Measurements from ENCODE around the gene STAG1. TPM values are rescaled to one million over a fixed set of nuclear protein-coding genes. Genes with fewer than 3 reads are reported as not detected.

Gene STAG1
- polyA plus RNA-seq, 1 experiment, result 30.1 TPM

DNA sequence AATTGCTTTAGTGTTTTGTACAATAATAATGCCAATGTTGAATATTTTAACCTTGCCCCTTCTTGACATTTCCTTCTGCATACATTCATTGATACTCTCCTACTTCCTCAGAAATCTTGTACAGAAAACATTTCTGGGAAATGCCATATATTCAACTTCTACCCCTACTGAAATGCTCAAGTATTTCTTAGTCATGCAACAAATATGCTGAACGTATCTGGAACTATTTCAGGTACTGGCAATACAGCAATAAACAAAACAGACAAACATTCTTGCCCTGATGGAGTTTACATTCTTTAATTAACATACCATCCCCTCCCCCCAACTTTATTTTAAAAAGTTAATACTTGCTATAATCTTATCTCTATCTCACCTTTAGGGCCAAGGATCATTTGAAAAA is 147.2 kb downstream of the STAG1 start:
- Histone ChIP-seq H3K27ac (ENCODE audit: low read depth, low read length) (no peak overlapping the region), H3K4me3 (ENCODE audit: low read depth, low read length) (no peak overlapping the region), H3K9me3 (ENCODE audit: control insufficient read depth, insufficient read depth, low read length) (no peaks in the 10 kb centered on the region), H3K27me3 (ENCODE audit: control insufficient read depth, insufficient read depth, low read length) (no peaks in the 10 kb centered on the region)
- no peak for DNase-seq (ENCODE audit: low read depth, low spot score)
- TF ChIP-seq, protein P1, sequence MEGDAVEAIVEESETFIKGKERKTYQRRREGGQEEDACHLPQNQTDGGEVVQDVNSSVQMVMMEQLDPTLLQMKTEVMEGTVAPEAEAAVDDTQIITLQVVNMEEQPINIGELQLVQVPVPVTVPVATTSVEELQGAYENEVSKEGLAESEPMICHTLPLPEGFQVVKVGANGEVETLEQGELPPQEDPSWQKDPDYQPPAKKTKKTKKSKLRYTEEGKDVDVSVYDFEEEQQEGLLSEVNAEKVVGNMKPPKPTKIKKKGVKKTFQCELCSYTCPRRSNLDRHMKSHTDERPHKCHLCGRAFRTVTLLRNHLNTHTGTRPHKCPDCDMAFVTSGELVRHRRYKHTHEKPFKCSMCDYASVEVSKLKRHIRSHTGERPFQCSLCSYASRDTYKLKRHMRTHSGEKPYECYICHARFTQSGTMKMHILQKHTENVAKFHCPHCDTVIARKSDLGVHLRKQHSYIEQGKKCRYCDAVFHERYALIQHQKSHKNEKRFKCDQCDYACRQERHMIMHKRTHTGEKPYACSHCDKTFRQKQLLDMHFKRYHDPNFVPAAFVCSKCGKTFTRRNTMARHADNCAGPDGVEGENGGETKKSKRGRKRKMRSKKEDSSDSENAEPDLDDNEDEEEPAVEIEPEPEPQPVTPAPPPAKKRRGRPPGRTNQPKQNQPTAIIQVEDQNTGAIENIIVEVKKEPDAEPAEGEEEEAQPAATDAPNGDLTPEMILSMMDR (IDR thresholded peaks at IDR 0.05; ENCODE audit: low read depth, low read length), result no peak
- ChIA-PET CTCF (no interaction called here), POLR2A (no interaction called here)

DNA sequence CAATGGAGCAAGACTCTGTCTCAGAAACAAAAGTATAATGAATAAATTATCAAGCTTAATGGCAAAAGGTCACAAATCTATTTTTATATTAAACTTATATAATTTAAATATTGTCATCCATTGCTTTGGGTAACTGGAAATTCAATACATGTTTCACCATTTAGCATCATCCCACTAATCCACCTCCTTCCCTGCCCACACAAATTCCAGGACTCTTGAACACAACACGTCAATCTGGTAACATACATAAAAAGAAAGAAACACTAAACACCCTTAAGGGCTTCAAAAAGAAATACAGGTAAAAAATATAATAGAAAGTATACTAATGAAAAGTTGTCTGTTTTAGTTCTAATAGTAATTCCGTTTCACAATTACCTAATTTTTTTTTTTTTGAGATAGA is 149.4 kb downstream of the STAG1 start:
- Histone ChIP-seq H3K4me3 (ENCODE audit: low read depth, low read length) (no peak overlapping the region), H3K27ac (ENCODE audit: low read depth, low read length) (no peak overlapping the region), H3K27me3 (ENCODE audit: control insufficient read depth, insufficient read depth, low read length) (no peaks in the 10 kb centered on the region), H3K9me3 (ENCODE audit: control insufficient read depth, insufficient read depth, low read length) (no peaks in the 10 kb centered on the region)
- CTCF ChIA-PET, result no interaction called here
- no peak for DNase-seq (ENCODE audit: low read depth, low spot score)
- POLR2A ChIA-PET, result no interaction called here
- TF ChIP-seq, protein P1 (IDR thresholded peaks at IDR 0.05; ENCODE audit: low read depth, low read length), result no peak

GRCh38 chr3:136595913-136596697 is 156.1 kb downstream of the STAG1 start:
- POLR2A ChIA-PET, result interaction anchor here (1.3 kb wide), 1 partner anchor 156 kb away, joined by 5 read pairs; the partner anchor contains the start of gene STAG1

DNA sequence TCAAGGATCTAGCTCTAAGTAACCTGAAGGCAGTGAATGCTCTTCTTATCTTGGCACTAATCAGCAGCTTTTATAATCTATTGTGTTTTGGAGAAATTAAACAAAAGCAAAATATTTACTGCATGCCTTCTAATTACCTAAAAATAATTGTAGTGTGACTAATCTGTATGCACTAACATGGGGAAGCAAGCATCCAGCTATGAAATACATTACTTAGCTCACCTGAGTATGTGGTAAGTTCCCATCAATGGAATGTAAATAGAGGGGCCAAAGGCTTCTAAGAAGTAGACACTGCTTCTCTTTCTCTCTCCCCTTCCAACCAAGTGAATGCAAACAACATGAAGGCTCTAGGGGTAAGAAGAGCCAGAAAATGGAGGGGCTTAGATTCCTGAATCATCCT is 165.6 kb downstream of the STAG1 start:
- Histone ChIP-seq H3K4me3 (ENCODE audit: low read depth, low read length) (no peak overlapping the region), H3K9me3 (ENCODE audit: control insufficient read depth, insufficient read depth, low read length) (no peaks in the 10 kb centered on the region), H3K27me3 (ENCODE audit: control insufficient read depth, insufficient read depth, low read length) (no peaks in the 10 kb centered on the region), H3K27ac (ENCODE audit: low read depth, low read length) (no peak overlapping the region)
- ChIA-PET CTCF (interaction anchor here (1.0 to 1.2 kb wide), 3 partner anchors 11 to 428 kb away, joined by 4 to 6 read pairs (median 6); partner anchors contain the start of gene STAG1), POLR2A (no interaction called here)
- no peak for DNase-seq (ENCODE audit: low read depth, low spot score)
- TF ChIP-seq, protein P1 (IDR thresholded peaks at IDR 0.05; ENCODE audit: low read depth, low read length), result no peak

More at GRCh38 chr3:136595913-136596697, 156.1 kb downstream of the STAG1 start:
- CTCF ChIA-PET, result no interaction called here
- no peak overlapping the region for H3K4me3 ChIP-seq (ENCODE audit: low read depth, low read length)
- no peaks in the 10 kb centered on the region for H3K27me3 ChIP-seq (ENCODE audit: control insufficient read depth, insufficient read depth, low read length)
- TF ChIP-seq, protein P1 (IDR thresholded peaks at IDR 0.05; ENCODE audit: low read depth, low read length), result no peak
- H3K27ac ChIP-seq (ENCODE audit: low read depth, low read length), result no peak overlapping the region
- no peak for DNase-seq (ENCODE audit: low read depth, low spot score)
- no peaks in the 10 kb centered on the region for H3K9me3 ChIP-seq (ENCODE audit: control insufficient read depth, insufficient read depth, low read length)

DNA sequence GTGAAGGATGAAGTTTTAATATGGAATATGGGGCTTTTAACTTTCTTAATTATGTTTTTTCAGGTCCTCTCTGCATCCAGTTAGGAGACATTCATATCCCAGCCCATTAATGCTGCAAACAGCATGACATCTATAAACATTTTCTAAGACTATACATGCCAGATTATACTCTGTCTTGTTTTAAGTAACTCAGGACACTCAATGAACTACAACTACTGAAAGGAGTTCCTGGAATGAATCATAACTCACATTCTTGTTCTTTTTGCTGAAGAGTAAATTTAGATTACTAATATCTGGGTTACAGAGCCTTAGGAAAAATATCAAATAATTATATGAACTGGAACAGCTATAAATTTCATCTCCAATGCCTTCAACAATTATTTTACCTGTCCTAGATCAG is 167.4 kb downstream of the STAG1 start:
- ChIA-PET POLR2A (no interaction called here), CTCF (interaction anchor here (0.6 to 1.9 kb wide), 2 partner anchors 8 to 167 kb away, joined by 7 to 8 read pairs; partner anchors contain the start of gene STAG1)
- TF ChIP-seq, protein P1 (IDR thresholded peaks at IDR 0.05; ENCODE audit: low read depth, low read length), result no peak
- no peaks in the 10 kb centered on the region for H3K27me3 ChIP-seq (ENCODE audit: control insufficient read depth, insufficient read depth, low read length)
- no peak overlapping the region for H3K4me3 ChIP-seq (ENCODE audit: low read depth, low read length)
- DNase-seq (ENCODE audit: low read depth, low spot score), result no peak
- H3K9me3 ChIP-seq (ENCODE audit: control insufficient read depth, insufficient read depth, low read length), result no peaks in the 10 kb centered on the region
- H3K27ac ChIP-seq (ENCODE audit: low read depth, low read length), result no peak overlapping the region

Measured in AG04450 (cell line).